Measurements from ENCODE around the gene AGBL3. TPM values are rescaled to one million over a fixed set of nuclear protein-coding genes. Genes with fewer than 3 reads are reported as not detected.

AGBL3 gene
- total and polyA plus RNA-seq, 2 experiments from 2014 or later, result 3.2 to 5.6 TPM

- H3K4me2 ChIP-seq, result no peak overlapping the region
- H3K9me3 Mint-ChIP-seq, result peaks cover 40% of the 10 kb centered on the region
- peaks cover 29% of the 10 kb centered on the region for H3K4me1 Mint-ChIP-seq
- ATAC-seq (no peak; the same call in 2 of the 3 replicates), DNase-seq (ENCODE audit: low spot score) (no peak)
- peaks cover 24% of the 10 kb centered on the region for H3K4me1 ChIP-seq (ENCODE audit: insufficient read depth)
- no peak overlapping the region for H2AFZ ChIP-seq
- peaks cover 4% of the 10 kb centered on the region; the same call in 1 of the 2 replicates for H4K20me1 ChIP-seq (replicated peaks; ENCODE audit: insufficient read depth)
- no peak overlapping the region for H3K27ac Mint-ChIP-seq
- peaks cover 17% of the 10 kb centered on the region; the same call in 1 of the 2 replicates for H3K36me3 ChIP-seq (ENCODE audit: insufficient read depth)
- no peaks in the 10 kb centered on the region for H3K27me3 ChIP-seq (ENCODE audit: insufficient read depth)
- H3K9me2 ChIP-seq (ENCODE audit: insufficient read depth), result peaks cover 4% of the 10 kb centered on the region; the same call in 1 of the 2 replicates
- no peak overlapping the region for H3K4me3 ChIP-seq
- peaks cover 98% of the 10 kb centered on the region for H3K36me3 Mint-ChIP-seq (ENCODE audit: low read depth)
- peaks cover 11% of the 10 kb centered on the region for H3K79me2 ChIP-seq (replicated peaks; ENCODE audit: insufficient read depth)
- H3F3A ChIP-seq (replicated peaks; ENCODE audit: low read depth), result no peaks in the 10 kb centered on the region; the same call in 1 of the 2 replicates
- no peak overlapping the region for H3K27ac ChIP-seq (ENCODE audit: low read depth)
- TF ChIP-seq CTCF (conservative IDR thresholded peaks at IDR 0.05; ENCODE audit: low read depth in 2 of 2) (peak; percentile 10 to 43; a peak in 2 of 4 replicates), REST (IDR thresholded peaks at IDR 0.05; ENCODE audit: unreplicated experiment) (no peak), CREB1 (CRISPR knock-in tag; IDR thresholded peaks at IDR 0.05; ENCODE audit: low read depth) (no peak), ZNF331 (CRISPR knock-in tag; IDR thresholded peaks at IDR 0.05; ENCODE audit: low read depth) (no peak)
- TF ChIP-seq, protein P1, sequence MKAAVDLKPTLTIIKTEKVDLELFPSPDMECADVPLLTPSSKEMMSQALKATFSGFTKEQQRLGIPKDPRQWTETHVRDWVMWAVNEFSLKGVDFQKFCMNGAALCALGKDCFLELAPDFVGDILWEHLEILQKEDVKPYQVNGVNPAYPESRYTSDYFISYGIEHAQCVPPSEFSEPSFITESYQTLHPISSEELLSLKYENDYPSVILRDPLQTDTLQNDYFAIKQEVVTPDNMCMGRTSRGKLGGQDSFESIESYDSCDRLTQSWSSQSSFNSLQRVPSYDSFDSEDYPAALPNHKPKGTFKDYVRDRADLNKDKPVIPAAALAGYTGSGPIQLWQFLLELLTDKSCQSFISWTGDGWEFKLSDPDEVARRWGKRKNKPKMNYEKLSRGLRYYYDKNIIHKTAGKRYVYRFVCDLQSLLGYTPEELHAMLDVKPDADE (IDR thresholded peaks at IDR 0.05), result no peak
- no peak overlapping the region; the same call in 2 of the 3 replicates for H3K4me3 Mint-ChIP-seq
- peaks cover 18% of the 10 kb centered on the region for H3K27me3 Mint-ChIP-seq (ENCODE audit: insufficient read depth, low read depth, poor library complexity)
Observed at GRCh38 chr7:135164357-135165061, 178.2 kb downstream of the AGBL3 start.

GRCh38 chr7:135165862-135166261 lies 179.6 kb downstream of the AGBL3 start:
- no peak overlapping the region for H2AFZ ChIP-seq
- H3K36me3 ChIP-seq (ENCODE audit: insufficient read depth), result peaks cover 17% of the 10 kb centered on the region; the same call in 1 of the 2 replicates
- no peak for ATAC-seq
- H3K4me3 ChIP-seq, result no peak overlapping the region
- Mint-ChIP-seq H3K36me3 (ENCODE audit: low read depth) (peaks cover 88% of the 10 kb centered on the region), H3K4me1 (peaks cover 22% of the 10 kb centered on the region), H3K27me3 (ENCODE audit: insufficient read depth, low read depth, poor library complexity) (peaks cover 24% of the 10 kb centered on the region), H3K27ac (no peak overlapping the region), H3K4me3 (no peak overlapping the region), H3K9me3 (peaks cover 29% of the 10 kb centered on the region)
- H3K4me2 ChIP-seq, result no peak overlapping the region
- H3K27ac ChIP-seq (ENCODE audit: low read depth), result no peak overlapping the region
- H4K20me1 ChIP-seq (replicated peaks; ENCODE audit: insufficient read depth), result peaks cover 4% of the 10 kb centered on the region; the same call in 1 of the 2 replicates
- H3K9me2 ChIP-seq (ENCODE audit: insufficient read depth), result peaks cover 4% of the 10 kb centered on the region; the same call in 1 of the 2 replicates
- peaks cover 16% of the 10 kb centered on the region for H3K79me2 ChIP-seq (replicated peaks; ENCODE audit: insufficient read depth)
- TF ChIP-seq NANOG (IDR thresholded peaks at IDR 0.05; ENCODE audit: borderline replicate concordance) (no peak), REST (IDR thresholded peaks at IDR 0.05; ENCODE audit: unreplicated experiment) (no peak), EZH2phosphoT487 (IDR thresholded peaks at IDR 0.05; ENCODE audit: unreplicated experiment) (no peak)
- no peak for DNase-seq (ENCODE audit: low spot score)
- peaks cover 17% of the 10 kb centered on the region; the same call in 1 of the 2 replicates for H3K4me1 ChIP-seq (ENCODE audit: insufficient read depth)
- no peaks in the 10 kb centered on the region for H3K27me3 ChIP-seq (ENCODE audit: insufficient read depth)
- no peaks in the 10 kb centered on the region; the same call in 1 of the 2 replicates for H3F3A ChIP-seq (replicated peaks; ENCODE audit: low read depth)
